Measurements from ENCODE around the gene NKAIN2. TPM values are rescaled to one million over a fixed set of nuclear protein-coding genes. Genes with fewer than 3 reads are reported as not detected.

The NKAIN2 gene
- total RNA-seq, 1 experiment from 2014 or later, result 0.15 TPM

DNA sequence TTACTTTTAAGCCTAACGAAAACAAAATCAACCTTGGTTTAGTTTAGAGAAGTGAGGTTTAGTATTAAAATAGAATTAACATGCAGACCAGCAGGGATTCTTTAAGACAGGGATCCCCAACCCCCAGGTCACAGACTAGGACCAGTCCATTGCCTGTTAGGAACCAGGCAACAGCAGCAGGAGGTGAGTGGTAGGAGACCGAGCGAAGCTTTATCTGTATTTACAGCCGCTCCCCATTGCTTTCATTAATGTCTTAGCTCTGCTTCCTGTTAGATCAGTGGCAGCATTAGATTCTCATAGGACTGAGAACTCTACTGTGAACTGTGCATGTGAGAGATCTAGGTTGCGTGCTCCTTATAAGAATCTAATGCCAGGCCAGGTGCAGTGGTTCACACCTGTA lies 225.9 kb downstream of the NKAIN2 start:
- DNase-seq (ENCODE audit: low read depth), result no peak

DNA sequence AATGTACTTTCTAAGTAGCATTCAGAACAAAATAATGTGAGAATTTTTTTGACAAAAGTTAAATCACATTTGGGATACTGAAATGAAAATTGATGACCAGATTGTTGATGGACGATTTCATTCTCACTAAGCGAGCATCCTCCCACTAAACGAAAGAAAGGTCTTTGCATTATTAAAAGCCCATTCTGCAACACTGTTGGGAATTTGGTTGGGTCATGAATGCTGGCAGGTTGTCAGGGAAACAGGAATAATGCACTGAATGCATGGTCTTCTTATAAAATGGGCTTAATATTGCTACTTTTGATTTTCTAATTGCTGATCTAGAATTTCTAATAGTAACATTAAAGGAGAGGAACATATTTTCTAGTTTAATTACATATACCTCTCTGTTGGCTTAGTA lies 229.8 kb downstream of the NKAIN2 start:
- DNase-seq (ENCODE audit: low read depth), result no peak

DNA sequence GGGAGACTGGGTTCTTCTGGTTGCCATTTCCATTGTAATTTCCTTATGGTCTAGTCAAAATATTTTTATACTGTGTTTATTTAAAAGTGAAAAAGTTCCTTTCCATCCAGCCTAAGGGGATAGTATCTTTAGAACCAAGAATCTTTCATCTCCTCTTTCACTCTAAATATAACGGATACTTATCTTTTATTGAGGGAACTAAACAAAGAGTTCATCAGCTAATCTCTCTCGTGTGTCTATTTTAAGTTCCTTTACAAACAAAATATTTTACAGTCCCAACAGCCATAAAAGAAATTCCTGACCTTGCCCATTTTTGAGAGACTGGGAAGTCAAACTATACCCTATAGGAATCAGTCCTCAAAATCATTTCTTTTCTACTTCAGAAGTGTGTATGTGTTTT lies 232.7 kb downstream of the NKAIN2 start:
- DNase-seq (ENCODE audit: low read depth), result no peak

DNA sequence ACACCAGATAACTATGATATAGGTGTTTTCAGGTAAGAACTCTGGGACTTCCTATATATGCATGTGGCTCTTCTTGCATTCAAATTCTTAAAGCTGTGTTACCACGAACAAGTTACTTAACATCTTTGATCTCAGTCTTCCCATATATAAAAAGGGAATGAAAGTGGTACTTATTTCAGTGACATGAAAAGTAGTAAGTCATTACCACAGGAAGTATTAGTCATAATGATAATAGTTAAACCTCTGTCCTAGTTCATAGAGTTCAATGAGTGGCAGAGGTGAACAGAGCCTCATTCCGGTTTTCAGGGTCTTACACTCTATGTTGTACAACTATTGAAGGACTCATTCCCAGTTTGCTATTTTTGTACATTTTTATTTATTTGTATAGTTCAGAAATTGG lies 237.0 kb downstream of the NKAIN2 start:
- DNase-seq (ENCODE audit: low read depth), result no peak

DNA sequence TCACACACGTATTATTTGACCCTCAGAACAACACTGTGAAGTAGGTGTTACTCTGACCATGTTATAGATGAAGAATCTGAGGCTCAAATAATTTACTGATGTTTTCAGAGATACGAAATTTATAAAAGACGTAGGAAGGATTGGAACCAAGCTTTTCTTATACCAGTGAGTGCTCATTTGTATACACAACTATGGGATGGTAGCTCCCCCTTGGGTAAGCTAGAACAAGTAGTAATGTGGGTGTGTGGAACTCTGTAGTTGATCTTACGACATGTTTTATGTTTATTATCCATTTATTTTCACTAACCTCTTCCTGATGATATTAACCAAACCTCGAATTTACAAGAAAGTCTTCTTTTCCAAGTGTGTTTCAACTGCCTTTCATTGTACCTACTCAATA lies 248.5 kb downstream of the NKAIN2 start:
- DNase-seq (ENCODE audit: low read depth), result no peak

DNA sequence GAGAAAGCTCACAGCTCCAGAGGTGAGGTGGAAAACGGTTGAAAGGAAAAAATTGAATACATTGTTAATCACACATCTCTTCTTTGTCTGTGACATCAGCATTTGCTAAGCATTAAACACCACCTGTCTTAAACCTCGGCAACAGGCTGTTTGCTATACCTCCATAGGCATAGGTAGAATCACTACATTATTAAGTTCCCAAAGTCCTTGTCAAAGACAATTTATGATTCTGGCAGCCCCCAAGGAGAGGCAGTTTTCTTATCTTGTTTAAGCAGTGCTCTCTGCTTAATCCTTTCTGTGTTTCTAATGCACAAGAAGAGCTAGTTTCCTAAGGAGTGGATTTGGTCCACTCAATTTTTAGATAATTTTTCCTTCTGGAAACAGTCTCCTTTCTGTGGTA lies 249.7 kb downstream of the NKAIN2 start:
- no peak for DNase-seq (ENCODE audit: low read depth)

DNA sequence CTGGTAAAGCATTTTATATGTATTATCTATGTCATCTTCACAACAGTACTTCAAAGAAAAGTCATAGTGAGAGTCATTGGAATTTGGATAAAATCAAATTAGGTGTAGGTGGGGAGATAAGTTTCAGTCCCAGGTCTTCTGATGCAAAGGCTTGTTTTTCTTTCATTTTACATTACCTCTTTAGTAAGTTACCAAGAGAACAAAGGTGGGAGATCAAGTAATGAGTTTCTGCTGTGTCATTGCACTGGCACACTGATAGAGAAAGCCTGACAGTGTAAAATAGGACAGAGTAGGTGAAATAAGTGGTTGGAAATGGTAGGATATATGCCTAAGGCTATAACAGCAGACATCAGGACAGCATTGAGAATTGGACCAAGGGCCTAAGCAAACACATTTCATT lies 250.4 kb downstream of the NKAIN2 start:
- DNase-seq (ENCODE audit: low read depth), result no peak

DNA sequence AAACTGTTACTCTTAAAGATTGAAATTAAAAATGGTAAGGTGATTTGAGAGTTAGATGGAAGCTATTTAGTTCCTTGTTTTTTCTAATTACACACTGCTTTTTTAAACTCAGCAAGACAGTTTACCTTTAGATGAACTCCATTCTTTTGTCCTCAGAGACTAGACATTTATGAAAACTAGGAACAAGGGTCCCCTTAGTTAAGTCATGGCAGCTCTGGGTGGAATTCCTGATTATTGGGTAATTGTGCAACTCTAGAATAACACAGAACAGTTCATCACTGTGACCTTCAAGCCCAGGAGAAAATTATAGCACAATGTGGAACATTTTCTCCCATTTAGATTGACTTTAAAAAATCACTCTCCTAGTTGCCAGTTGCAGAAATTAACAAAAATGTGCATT lies 251.7 kb downstream of the NKAIN2 start:
- no peak for DNase-seq (ENCODE audit: low read depth)

DNA sequence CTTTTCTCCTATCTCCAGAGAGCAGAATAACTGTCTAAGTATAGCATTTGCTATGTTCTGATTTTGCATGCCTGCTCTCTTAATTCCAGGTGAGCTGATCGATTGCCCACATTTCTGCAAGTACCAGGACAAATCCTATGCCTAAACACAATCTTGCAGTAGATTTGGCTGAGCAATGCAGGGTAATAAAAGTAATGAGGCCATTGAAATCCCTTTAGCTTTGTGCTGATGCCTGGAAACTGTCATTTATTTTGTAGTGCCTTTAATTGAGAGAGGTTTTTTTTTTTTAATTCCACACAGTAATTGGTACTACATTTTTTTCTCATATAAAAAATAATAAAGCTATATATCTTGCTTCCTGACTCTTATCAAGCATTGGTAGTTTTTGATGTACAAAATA lies 252.3 kb downstream of the NKAIN2 start:
- no peak for DNase-seq (ENCODE audit: low read depth)

DNA sequence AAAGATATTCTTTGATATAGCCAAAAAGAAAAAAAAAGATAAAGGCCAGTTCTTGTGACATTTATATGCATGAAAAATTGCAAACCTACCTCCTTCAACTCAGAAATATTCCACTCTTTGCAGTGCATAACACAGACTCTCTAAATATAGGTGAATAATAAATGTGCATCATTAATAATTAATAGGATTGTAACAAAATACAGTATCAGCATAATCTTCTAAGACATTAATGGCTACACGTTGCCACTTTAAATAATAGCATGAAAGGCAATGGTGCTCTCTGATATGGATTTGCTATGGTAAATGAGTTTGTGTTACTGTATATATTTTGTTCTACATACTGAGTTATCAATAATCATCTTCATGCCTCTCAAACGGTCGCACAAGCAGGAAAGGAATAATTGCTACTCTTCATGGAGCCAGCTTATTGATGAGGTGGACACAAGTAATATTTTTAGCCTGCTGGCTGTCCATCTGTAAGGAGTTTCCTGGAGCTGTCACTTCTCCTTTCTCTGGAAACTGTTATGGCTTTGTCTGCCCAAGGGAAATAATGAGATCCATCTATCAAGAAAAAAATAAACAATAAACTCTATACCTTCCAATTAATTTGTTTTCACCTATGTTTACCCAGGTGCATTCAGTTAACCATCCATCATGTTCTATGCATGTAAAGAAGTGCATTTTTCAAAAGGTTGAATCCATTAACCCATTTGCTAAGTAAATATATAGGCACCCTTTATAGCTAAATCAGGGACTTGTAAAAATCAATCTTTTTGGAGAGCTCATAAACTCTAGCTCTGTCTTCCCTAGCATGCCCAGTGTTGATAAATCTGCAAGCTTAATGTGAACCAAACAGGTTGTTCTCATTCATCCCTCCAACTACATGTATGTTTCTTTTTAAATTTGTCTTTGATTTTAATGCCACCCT lies 253.0 kb downstream of the NKAIN2 start:
- DNase-seq (ENCODE audit: low read depth), result no peak

DNA sequence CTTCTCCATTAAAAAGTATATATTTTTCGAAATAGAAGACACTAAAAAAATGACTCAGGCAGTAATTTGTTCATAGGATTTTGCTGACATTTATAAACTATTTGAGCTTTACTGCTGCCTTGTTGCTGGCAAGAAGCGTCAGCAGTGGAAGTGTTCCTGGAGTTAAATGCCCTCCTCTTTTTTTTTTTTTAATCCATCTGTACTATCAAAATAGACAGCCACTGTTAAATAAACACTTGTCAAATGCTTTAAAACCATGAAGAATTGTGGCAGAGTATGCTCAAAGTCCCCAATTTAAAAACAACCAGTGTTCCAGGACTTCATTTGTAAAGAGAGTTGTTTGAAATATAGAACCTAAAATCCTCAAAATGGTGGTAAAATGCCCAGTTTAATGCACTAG lies 253.8 kb downstream of the NKAIN2 start:
- no peak for DNase-seq (ENCODE audit: low read depth)

DNA sequence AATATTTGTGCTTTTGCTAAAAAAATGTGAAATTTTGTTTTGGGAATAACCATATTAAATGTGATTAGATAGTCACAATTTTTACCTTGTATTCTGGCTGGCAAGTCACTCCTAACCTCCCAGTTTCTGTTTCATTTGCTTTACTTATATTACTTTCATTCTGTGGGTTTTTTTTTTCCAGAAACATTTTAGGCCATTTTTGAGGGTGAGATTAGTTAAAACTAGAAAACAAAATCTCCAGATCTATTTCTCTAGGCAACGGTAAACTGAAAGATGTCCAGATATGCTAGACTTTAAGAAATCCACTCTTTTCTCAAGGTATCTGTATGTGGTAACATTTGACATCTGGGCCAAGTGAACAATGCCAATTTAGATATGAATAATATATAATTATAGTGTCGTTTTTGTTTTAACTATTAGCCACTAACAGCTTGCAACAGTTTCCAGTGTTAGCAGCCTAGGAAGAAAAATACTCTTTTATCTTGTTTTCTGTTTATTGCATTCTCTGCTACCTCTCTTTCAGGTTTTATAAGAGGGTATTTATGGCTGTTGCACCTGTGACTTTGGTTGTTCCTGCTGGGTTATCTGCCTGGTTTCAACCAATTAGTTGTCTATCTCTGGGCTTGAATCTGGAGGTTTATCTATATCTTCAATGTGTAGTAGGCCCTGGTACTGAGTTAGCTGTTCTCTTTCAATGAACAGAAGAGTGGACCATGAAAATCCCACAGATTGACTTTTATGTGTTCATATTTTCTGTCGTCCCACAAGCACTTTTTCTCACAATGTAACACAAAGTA lies 260.9 kb downstream of the NKAIN2 start:
- DNase-seq (ENCODE audit: low read depth), result no peak

DNA sequence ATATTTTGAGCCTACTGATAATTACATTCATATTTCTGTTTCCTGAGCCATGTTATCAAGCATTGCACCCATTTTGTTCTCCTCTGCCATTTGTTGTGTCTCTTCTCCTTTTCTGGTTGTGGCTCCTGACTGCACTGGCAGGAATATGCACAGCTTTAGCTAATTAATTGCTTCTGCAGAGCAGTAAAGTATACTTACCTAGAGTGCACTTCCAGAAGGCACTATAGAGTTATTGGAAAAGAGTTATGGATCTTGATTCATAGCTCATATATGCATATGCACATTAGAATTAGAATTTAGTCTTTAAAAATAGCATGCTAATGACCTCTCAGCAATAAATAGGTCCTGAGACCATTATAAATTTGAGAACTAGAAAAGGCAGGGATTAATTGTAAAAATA lies 262.6 kb downstream of the NKAIN2 start:
- DNase-seq (ENCODE audit: low read depth), result no peak

DNA sequence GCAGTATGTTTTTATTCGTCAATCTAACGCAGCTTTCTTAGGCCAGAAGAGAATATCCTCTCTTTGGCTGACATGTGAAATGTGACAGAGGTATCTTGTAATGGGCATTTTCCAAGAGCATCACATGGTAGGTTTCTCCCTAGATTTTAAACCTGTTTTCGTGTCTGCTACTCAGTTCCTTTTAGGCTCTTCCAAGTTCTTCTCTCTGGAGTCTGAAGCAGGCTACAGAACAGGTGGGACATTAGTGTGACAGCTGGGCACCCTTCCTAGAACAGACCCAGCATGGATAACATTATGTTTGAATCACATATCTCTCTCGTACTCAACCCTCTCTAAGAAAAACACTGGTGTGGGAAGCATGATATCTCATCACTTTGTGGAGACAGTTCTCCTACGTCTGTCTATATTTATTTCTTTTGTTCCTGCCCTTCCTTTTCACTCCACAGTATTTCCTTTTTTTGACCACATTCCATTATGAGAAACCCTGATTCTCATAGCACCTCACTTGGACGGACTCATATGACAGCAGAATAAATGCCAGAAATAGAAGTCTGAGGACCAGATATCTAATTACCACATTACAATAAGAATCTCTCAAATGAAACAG lies 263.4 kb downstream of the NKAIN2 start:
- no peak for DNase-seq (ENCODE audit: low read depth)

DNA sequence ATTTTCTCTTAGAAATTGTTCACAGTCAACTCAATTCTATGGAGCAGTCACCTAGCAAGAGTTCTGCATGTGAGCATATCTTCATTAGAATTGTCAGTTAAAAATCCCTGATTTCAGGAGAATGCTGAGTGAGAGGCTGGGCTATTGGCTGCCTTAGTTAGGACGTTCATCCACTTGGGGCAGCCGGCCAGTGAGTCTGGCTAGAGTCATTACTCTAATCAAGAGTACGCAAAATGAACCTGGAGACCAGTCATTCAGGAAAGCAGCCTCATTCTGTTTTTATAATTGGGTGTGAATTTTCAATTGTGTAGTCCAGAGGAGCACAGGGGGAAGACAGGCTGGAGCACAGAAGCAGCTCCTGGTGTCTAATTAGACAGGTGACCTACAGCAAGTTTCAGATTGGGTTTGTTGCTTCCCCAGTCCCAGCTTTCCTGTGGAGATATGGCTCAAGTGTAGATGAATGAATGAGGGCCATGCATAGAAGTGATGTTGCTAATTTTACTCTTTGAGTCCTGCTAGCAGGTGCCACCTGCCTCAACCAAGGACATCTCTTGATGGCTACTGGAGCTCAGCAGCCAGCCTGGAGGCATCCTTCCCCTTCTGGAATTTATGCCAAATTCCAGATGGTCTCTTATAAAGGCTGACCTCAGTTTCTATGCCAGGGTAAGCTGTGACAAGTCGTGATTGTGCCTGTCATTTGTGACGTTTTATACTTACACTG lies 265.7 kb downstream of the NKAIN2 start:
- no peak for DNase-seq (ENCODE audit: low read depth)

DNA sequence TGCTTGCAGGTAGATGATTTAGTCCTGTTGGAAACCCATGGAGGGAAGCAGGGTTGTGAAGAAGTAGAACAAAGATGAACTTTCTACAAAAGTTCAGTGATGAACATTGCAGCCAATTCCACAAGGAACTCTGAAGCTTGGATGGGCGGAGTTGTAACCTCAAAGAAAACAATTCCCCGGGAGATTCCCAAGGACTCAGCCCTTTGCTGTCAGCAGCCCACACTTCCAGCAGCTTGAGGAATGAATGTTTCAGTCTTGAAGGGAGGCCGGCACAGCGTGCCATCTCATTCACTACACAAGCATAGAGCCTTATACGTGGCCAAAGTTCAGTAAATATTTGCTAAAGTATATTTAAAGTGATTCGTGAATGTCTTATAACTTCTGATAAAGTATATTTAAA lies 269.4 kb downstream of the NKAIN2 start:
- no peak for DNase-seq (ENCODE audit: low read depth)

DNA sequence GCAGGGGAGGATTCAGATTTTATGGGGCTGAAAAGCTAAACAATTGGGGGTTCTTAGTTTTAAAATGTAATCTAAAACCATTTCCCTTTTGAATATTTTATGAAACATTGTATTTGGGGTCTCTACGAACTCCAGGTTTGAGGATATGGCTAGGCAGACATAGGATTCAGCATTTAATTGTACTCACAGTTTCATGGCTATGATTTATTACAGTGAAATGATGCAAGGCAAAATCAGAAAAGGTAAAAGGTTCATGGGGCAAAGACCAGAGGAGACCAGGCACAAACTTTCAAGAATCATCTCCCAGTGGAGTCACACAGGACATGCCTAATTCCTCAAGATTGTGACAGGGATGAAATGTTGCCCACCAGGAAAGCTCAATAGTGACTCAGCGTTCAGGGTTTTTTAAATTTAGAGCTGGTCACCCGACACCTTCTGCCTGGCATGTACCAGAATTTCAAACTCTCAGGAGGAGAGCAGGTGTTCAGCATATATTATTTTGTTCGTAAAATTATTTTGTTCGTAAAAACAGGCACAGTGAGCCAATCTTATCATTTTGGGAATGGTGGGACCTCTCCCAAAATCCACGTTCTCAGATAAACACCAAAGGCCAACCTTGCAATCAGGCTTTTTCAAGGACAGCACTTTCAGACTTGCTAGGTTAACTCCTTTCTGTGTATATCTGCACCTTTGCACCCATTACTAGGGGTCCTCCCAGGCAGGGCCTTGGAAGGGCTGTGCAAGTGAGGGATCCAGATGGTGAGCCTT lies 270.3 kb downstream of the NKAIN2 start:
- DNase-seq (ENCODE audit: low read depth), result no peak

DNA sequence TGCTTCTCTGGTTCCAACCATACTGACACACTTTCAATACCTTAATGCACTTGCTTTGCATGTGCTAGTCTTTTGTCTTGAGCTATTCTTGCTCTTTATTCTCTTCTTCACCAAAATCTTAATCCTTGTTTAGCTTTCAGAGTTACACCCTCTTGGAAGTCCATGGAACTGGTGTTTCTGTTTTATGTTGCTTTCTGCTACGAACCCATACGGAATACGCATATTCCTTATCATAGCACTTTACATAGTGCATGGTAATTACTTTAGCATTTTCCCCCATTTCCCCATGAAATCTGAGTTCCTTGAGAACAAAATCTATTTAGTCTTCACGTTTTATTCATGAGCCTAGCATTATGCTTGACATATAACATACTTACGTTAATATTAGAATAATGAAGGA lies 270.9 kb downstream of the NKAIN2 start:
- no peak for DNase-seq (ENCODE audit: low read depth)

DNA sequence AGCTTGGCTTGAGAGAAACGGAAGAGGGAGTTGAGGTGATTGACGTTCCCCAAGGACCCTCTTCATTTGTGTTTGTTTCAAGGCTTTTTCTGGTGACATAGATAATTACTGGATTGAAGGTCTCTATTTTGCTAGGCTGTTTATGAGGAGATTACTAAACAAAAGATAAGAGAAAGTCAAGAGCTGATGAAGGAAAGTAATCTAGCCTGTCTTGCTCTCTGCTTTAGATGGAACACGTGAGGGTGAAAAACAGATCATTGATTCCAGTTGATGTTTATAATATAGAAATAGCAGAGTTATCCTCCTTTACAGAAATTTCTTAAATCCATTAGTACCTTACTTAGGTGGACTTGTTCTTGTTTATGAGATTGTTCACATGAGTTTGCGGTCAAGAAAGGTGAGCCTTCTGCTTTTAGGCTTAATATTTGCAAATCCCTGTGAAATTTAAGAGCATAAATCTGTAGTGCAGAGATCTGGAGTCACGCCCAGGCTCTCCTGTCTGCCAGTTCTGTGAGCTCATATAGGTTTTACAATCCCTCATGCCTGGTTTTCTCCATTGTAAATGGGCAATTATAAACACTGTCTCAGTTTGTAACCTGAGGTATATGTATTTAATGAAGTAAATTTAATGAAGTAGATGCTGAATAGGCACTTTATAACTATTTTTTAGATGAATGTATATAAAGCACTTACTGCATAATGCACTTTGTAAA lies 272.8 kb downstream of the NKAIN2 start:
- no peak for DNase-seq (ENCODE audit: low read depth)

DNA sequence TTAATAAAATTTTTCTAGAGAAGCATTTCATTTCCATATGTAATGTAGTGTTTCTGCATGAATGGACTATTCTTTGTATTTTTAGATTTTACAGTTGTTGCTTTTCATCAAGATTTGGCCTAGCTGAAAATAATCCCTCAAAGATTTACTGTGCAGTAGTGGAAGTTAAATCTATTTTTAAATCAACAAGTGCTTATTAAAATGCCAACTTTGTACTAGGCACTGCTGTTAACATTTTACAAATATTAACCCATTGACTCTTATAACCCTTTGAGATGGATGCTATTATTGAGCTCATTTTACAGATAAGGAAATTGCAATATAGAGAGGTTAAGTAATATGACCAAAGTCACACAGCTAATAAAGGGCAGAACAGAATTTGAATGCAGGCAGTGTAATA lies 274.5 kb downstream of the NKAIN2 start:
- no peak for DNase-seq (ENCODE audit: low read depth)

DNA sequence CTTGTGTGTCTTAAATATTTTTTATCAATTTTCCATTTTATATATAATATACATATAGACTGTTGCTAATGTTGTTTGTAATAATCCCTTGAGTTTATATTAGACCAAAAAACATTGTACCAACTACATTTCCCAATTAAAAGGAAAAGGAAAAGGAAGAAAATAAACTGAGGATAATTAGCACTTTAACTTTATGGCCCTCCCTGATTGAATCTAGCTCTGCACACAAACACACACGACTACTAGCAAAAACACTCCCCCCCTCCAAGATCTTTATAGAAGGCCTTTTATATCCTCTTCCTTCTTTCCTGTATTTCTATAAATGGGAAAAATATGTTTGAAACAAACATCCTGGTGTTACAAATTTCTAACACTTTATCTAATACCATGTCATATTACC lies 276.8 kb downstream of the NKAIN2 start:
- no peak for DNase-seq (ENCODE audit: low read depth)

All from M059J (cell line).